DND-41 (cell line): Measurements from ENCODE around the gene IMPDH2.

ENCODE experiments used
- ATAC-seq: fragments of 200-7000 bp; cut with Tn5 transposase; 3 replicates; pipeline ENCODE4 v1.9.1; 2021; ENCODE audit warnings: low read depth; ENCODE audit not compliant: insufficient read depth
- DNase-seq: peaks from one replicate; pipeline ENCODE4 v3.0.0-alpha.2; 2020
- H2AFZ ChIP-seq: 2 replicates; pipeline ENCODE4 v1.6.0; 2012; ENCODE audit warnings: low read depth, low read length
- H3K27ac ChIP-seq: 2 replicates; pipeline ENCODE4 v1.5.1; 2012; ENCODE audit warnings: low read length, inconsistent platforms
- H3K27me3 ChIP-seq: fragments of 200-600 bp; sonication (generic); 2 replicates; pipeline ENCODE4 v1.6.0; 2012; ENCODE audit warnings: low read length, mild to moderate bottlenecking, inconsistent platforms; ENCODE audit not compliant: insufficient read depth, poor library complexity
- H3K36me3 ChIP-seq: 2 replicates; pipeline ENCODE4 v1.5.1; 2012; ENCODE audit warnings: low read length, inconsistent platforms; ENCODE audit not compliant: insufficient read depth
- H3K4me1 ChIP-seq: 2 replicates; pipeline ENCODE4 v1.5.1; 2012; ENCODE audit warnings: mild to moderate bottlenecking, low read length; ENCODE audit not compliant: insufficient read depth
- H3K4me2 ChIP-seq: 2 replicates; pipeline ENCODE4 v1.6.0; 2012; ENCODE audit warnings: mild to moderate bottlenecking, moderate library complexity, low read length, inconsistent platforms; ENCODE audit not compliant: insufficient read depth
- H3K4me3 ChIP-seq, 2 experiments: fragments of 200-600 bp in 1 of 2; shearing (Covaris generic) in 1 of 2; 2 replicates each; pipeline ENCODE4 v1.5.1; 2012 to 2016; ENCODE audit warnings: inconsistent platforms in 2 of 2, low read length in 2 of 2, mild to moderate bottlenecking in 2 of 2, low read depth in 1 of 2, moderate library complexity in 1 of 2
- H3K79me2 ChIP-seq: 2 replicates; pipeline ENCODE4 v1.6.0; 2012; ENCODE audit warnings: low read length, inconsistent platforms; ENCODE audit not compliant: insufficient read depth
- H3K9ac ChIP-seq: 2 replicates; pipeline ENCODE4 v1.6.0; 2012; ENCODE audit warnings: low read depth, mild to moderate bottlenecking, inconsistent platforms, low read length, moderate library complexity
- H3K9me3 ChIP-seq: 2 replicates; pipeline ENCODE4 v1.5.1; 2012; ENCODE audit warnings: low read length, moderate library complexity, mild to moderate bottlenecking, inconsistent platforms; ENCODE audit not compliant: insufficient read depth, severe bottlenecking
- H4K20me1 ChIP-seq: 2 replicates; pipeline ENCODE4 v1.6.0; 2012; ENCODE audit warnings: low read length; ENCODE audit not compliant: insufficient read depth
- EZH2 ChIP-seq: IDR thresholded peaks from 3 replicates; pipeline ENCODE4 v1.6.1; 2012; ENCODE audit warnings: borderline replicate concordance, low read depth, mild to moderate bottlenecking, moderate library complexity, low read length, inconsistent platforms; ENCODE audit not compliant: severe bottlenecking
- TF ChIP-seq, protein P1 (sequence below): IDR thresholded peaks from 2 replicates; pipeline ENCODE4 v1.5.1; 2012; ENCODE audit warnings: borderline replicate concordance, low read length, moderate library complexity, mild to moderate bottlenecking; ENCODE audit not compliant: poor library complexity, severe bottlenecking; ENCODE audit errors: extremely low read depth

IMPDH2 gene

DNA sequence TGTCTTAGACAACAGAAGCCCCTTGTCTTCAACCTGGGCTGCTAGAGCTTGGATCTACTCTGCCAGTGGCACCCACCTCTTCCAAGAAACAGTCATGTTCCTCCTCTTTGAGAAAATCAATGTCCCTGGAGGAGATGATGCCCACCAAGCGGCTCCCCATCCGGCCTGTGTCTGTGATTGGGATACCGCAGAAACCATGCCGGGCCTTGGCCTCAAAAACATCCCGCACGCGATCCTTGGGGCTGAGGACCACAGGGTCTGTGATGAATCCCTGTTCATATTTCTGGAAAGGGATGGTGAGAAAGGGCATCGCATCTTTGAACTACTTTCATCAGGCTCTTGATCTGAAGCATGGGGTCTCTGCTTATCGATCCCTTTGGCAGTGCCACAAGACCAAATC is 1.6 kb downstream of the IMPDH2 start:
- Histone ChIP-seq H3K27me3 (no peaks in the 10 kb centered on the region), H3K36me3 (peaks cover 82% of the 10 kb centered on the region), H3K4me2 (peak overlapping the region; percentile 86), H3K79me2 (peaks cover 65% of the 10 kb centered on the region), H3K4me3 (peak overlapping the region in 1 of 2 experiments; percentile 79; a peak in 2 of 4 replicates), H3K27ac (peak overlapping the region; percentile 88), H2AFZ (no peak overlapping the region), H3K9me3 (no peaks in the 10 kb centered on the region), H3K4me1 (peaks cover 68% of the 10 kb centered on the region), H3K9ac (peak overlapping the region; percentile 87), H4K20me1 (peaks cover 18% of the 10 kb centered on the region; the same call in 1 of the 2 replicates)
- DNase-seq = no peak
- TF ChIP-seq EZH2 = no peak
- TF ChIP-seq, protein P1, sequence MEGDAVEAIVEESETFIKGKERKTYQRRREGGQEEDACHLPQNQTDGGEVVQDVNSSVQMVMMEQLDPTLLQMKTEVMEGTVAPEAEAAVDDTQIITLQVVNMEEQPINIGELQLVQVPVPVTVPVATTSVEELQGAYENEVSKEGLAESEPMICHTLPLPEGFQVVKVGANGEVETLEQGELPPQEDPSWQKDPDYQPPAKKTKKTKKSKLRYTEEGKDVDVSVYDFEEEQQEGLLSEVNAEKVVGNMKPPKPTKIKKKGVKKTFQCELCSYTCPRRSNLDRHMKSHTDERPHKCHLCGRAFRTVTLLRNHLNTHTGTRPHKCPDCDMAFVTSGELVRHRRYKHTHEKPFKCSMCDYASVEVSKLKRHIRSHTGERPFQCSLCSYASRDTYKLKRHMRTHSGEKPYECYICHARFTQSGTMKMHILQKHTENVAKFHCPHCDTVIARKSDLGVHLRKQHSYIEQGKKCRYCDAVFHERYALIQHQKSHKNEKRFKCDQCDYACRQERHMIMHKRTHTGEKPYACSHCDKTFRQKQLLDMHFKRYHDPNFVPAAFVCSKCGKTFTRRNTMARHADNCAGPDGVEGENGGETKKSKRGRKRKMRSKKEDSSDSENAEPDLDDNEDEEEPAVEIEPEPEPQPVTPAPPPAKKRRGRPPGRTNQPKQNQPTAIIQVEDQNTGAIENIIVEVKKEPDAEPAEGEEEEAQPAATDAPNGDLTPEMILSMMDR = no peak
- no peak for ATAC-seq

DNA sequence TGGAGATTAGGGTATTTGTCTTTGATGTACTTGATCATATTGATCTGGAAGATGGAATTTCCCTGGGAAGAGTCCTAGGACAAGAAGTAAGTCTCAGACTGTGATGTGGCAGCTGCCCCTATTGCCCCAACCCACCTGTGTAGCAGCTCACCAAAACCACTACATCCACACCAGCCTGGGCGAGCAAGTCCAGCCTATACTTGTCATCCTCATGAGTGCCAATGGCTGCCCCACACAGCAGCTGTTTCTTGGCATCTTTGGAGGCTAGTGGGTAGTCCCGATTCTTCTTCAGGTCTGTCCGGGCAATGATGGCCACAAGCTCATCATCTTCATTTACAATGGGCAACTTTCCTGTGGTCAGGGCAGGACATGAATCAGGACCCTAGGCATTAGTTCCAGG is 2.7 kb downstream of the IMPDH2 start:
- TF ChIP-seq EZH2 = no peak
- TF ChIP-seq, protein P1 = no peak
- H3K79me2 ChIP-seq = peaks cover 73% of the 10 kb centered on the region
- H3K27ac ChIP-seq = no peak overlapping the region
- no peaks in the 10 kb centered on the region for H3K9me3 ChIP-seq
- peaks cover 72% of the 10 kb centered on the region for H3K4me1 ChIP-seq
- H3K27me3 ChIP-seq = no peaks in the 10 kb centered on the region
- peaks cover 21% of the 10 kb centered on the region; the same call in 1 of the 2 replicates for H4K20me1 ChIP-seq
- H3K36me3 ChIP-seq = peaks cover 78% of the 10 kb centered on the region
- DNase-seq = no peak
- no peak overlapping the region for H3K9ac ChIP-seq
- peak overlapping the region; percentile 31; the same call in 1 of the 2 replicates for H3K4me2 ChIP-seq
- no peak for ATAC-seq
- no peak overlapping the region for H2AFZ ChIP-seq
- H3K4me3 ChIP-seq = no peak overlapping the region

DNA sequence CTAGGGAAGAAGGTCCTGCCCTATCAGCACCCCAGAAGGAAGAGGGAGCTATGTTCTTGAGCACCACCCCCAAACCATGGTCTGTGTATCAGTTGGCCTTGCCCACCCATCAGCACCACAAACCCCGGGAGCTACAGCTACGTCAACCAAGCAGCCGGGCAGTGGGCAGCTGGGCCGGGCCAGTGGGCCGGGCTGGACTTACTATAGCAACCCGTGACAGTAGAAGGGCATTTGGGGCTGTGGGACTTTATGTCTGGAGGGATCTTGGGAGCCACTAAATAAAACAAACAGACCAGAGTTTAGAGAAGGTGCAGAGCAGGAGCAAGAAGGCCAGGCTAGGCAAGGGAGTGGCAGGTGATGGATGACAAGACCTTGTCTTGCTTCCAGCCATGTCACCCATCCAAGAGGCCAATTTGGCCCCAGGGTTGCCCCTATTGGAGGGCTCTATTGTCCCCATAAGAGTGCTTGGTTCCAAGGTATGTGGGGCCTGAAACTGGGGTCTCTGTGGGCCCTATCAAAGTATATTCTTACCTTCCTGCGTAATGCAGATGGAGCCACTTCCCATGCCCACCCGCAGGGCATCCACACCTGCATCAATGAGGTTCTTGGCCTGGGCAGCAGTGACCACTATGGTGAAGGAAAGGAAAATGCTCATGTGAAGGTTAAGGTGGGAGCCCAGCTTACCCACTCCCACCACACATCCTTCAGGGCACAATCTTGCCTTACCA is 3.2 kb downstream of the IMPDH2 start:
- H3K4me1 ChIP-seq = peaks cover 72% of the 10 kb centered on the region
- H3K9ac ChIP-seq = no peak overlapping the region

More for the DNA sequence above, 3.2 kb downstream of the IMPDH2 start:
- Histone ChIP-seq H3K4me2 (peak overlapping the region; percentile 38; the same call in 1 of the 2 replicates), H4K20me1 (peaks cover 21% of the 10 kb centered on the region; the same call in 1 of the 2 replicates), H3K27me3 (no peaks in the 10 kb centered on the region), H3K79me2 (peaks cover 76% of the 10 kb centered on the region), H3K36me3 (peaks cover 72% of the 10 kb centered on the region), H2AFZ (no peak overlapping the region), H3K27ac (no peak overlapping the region; the same call in 1 of the 2 replicates), H3K4me3 (no peak overlapping the region), H3K9me3 (no peaks in the 10 kb centered on the region)
- DNase-seq (no peak), ATAC-seq (no peak)
- TF ChIP-seq EZH2 = no peak
- TF ChIP-seq, protein P1 = no peak
